ENCODE data around the gene NNAT. TPM values are rescaled to one million over a fixed set of nuclear protein-coding genes. Genes with fewer than 3 reads are reported as not detected.

The NNAT gene
- total and polyA plus RNA-seq, 2 of the 8 experiments (the other 6 are each of a cell fraction or from before 2014, with no cell fraction given), result 66.8 to 175 TPM

DNA sequence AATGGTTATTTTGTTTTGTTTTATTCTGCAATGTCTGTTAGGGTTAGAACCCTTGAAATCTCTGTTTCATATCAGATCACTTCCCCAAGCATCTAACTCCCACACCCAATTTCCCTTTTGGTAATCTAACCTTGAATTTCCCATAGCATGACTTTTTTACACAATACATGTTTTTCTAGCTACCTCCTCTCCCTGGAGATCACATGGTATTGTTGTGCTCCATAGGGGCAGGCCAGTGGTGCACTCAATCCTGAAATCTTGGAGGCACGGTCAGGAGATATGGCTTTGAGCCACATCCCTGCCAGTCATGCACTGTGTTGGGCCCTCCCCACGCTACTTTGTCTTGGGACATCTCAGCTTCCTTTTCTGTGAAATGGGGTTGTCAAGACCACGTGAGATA is 36.7 kb upstream of the NNAT start:
- Histone ChIP-seq H3K4me1 (replicated peaks in 1 of 4; ENCODE audit: control insufficient read depth in 3 of 4, insufficient read depth in 4 of 4, low read length in 3 of 4) (peaks cover 0 to 4% (median 0%) of the 10 kb centered on the region in 4 experiments; a peak in 2 of 7 replicates), H2BK5ac (ENCODE audit: low read depth, low read length) (no peak overlapping the region), H3K36me3 (ENCODE audit: control insufficient read depth in 2 of 4, insufficient read depth in 4 of 4, low read length in 3 of 4) (no peaks in the 10 kb centered on the region), H2AFZ (ENCODE audit: low read length) (no peak overlapping the region), H3K9ac (replicated peaks in 1 of 4; ENCODE audit: extremely low read depth in 1 of 4, low read depth in 3 of 4, low read length in 3 of 4) (no peak overlapping the region), H3K27me3 (replicated peaks in 1 of 4; ENCODE audit: control insufficient read depth in 3 of 4, extremely low read depth in 1 of 4, insufficient read depth in 3 of 4, low read length in 3 of 4) (no peaks in the 10 kb centered on the region), H3K4ac (replicated peaks; ENCODE audit: insufficient read length, low read depth, low read length) (no peak overlapping the region), H4K5ac (ENCODE audit: insufficient read length, low read depth, low read length) (no peak overlapping the region), H2BK120ac (replicated peaks; ENCODE audit: low read depth, low read length) (no peak overlapping the region), H4K20me1 (replicated peaks in 1 of 2; ENCODE audit: control insufficient read depth in 1 of 2, insufficient read depth in 2 of 2, low read length in 2 of 2) (no peaks in the 10 kb centered on the region), H2BK15ac (ENCODE audit: low read length) (no peak overlapping the region), H2AK5ac (ENCODE audit: low read depth, low read length) (no peak overlapping the region), H3K23ac (ENCODE audit: insufficient read length) (no peak overlapping the region), H3K79me1 (ENCODE audit: low read depth, low read length) (no peaks in the 10 kb centered on the region), H3K18ac (ENCODE audit: extremely low read depth, low read length) (no peak overlapping the region), H3K9me3 (ENCODE audit: insufficient read depth in 2 of 2, low read depth in 1 of 2, low read length in 1 of 2) (peaks cover 0 to 6% of the 10 kb centered on the region in 2 experiments; a peak in 2 of 4 replicates), H3K23me2 (ENCODE audit: low read depth, low read length) (no peaks in the 10 kb centered on the region), H4K91ac (replicated peaks; ENCODE audit: insufficient read length, low read length) (no peak overlapping the region), H4K8ac (ENCODE audit: extremely low read depth, insufficient read depth, low read length) (no peak overlapping the region), H3K4me2 (ENCODE audit: insufficient read depth in 1 of 2, low read depth in 2 of 2, low read length in 2 of 2) (no peak overlapping the region), H3K14ac (ENCODE audit: insufficient read length) (no peak overlapping the region), H2BK20ac (ENCODE audit: low read length) (no peak overlapping the region), H3K79me2 (ENCODE audit: control insufficient read depth in 1 of 2, insufficient read depth in 2 of 2, low read length in 2 of 2) (no peaks in the 10 kb centered on the region), H3K56ac (replicated peaks; ENCODE audit: insufficient read length, low read depth, low read length) (no peak overlapping the region), H3K4me3 (ENCODE audit: extremely low read depth in 1 of 4, insufficient read depth in 2 of 4, low read depth in 3 of 4, low read length in 4 of 4) (no peak overlapping the region), H2BK12ac (ENCODE audit: low read depth, low read length) (no peak overlapping the region), H3K27ac (ENCODE audit: low read depth, low read length) (no peak overlapping the region)
- POLR2A ChIA-PET (ENCODE audit: partially characterized antibody), result interaction anchor here (1.0 kb wide), 1 partner anchor 18 kb away, joined by 4 read pairs; no protein-coding TSS in a partner anchor
- CTCF ChIA-PET (ENCODE audit: partially characterized antibody), result no interaction called here
- FAIRE-seq, result no peak
- WGBS, 2 experiments (ENCODE audit: extremely low coverage in 1 of 2, insufficient coverage in 1 of 2, insufficient read length in 1 of 2, insufficient replicate concordance in 2 of 2, low coverage in 1 of 2, low lambda C conversion rate in 2 of 2, missing lambda C conversion rate in 1 of 2), result 85% methylated on average over 3 of the region's 3 CpGs; no CpG with 5 or more reads in 1 of the 2 experiments
- DNase-seq (ENCODE audit: low read depth in 1 of 2, low spot score in 2 of 2), result no peak
- TF ChIP-seq GTF2F1 (IDR thresholded peaks at IDR 0.05; ENCODE audit: borderline replicate concordance, low read depth, low read length), result no peak
- TF ChIP-seq GABPA (IDR thresholded peaks at IDR 0.05; ENCODE audit: borderline replicate concordance, insufficient read depth, low read length), result no peak
- no peak for TF ChIP-seq MAFK (IDR thresholded peaks at IDR 0.05; ENCODE audit: low read depth, low read length)
- no peak for TF ChIP-seq RBBP5 (IDR thresholded peaks at IDR 0.05; ENCODE audit: borderline replicate concordance, low read depth, low read length)
- no peak for TF ChIP-seq NANOG (IDR thresholded peaks at IDR 0.05; ENCODE audit: insufficient read depth, low read depth, low read length, poor library complexity, severe bottlenecking)
- no peak for TF ChIP-seq ASH2L (IDR thresholded peaks at IDR 0.05; ENCODE audit: low read length)
- no peak for TF ChIP-seq TAF7 (optimal IDR thresholded peaks at IDR 0.05; ENCODE audit: borderline replicate concordance, low read depth, low read length)
- TF ChIP-seq, protein P1, sequence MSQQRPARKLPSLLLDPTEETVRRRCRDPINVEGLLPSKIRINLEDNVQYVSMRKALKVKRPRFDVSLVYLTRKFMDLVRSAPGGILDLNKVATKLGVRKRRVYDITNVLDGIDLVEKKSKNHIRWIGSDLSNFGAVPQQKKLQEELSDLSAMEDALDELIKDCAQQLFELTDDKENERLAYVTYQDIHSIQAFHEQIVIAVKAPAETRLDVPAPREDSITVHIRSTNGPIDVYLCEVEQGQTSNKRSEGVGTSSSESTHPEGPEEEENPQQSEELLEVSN (IDR thresholded peaks at IDR 0.05), result no peak
- TF ChIP-seq CREB1 (IDR thresholded peaks at IDR 0.05), result no peak
- TF ChIP-seq, protein P2, sequence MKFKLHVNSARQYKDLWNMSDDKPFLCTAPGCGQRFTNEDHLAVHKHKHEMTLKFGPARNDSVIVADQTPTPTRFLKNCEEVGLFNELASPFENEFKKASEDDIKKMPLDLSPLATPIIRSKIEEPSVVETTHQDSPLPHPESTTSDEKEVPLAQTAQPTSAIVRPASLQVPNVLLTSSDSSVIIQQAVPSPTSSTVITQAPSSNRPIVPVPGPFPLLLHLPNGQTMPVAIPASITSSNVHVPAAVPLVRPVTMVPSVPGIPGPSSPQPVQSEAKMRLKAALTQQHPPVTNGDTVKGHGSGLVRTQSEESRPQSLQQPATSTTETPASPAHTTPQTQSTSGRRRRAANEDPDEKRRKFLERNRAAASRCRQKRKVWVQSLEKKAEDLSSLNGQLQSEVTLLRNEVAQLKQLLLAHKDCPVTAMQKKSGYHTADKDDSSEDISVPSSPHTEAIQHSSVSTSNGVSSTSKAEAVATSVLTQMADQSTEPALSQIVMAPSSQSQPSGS (IDR thresholded peaks at IDR 0.05; ENCODE audit: low read length), result no peak
- TF ChIP-seq SIRT6 (IDR thresholded peaks at IDR 0.05; ENCODE audit: low read length), result no peak
- no peak for TF ChIP-seq SIX5 (IDR thresholded peaks at IDR 0.05; ENCODE audit: low read depth, low read length)
- TF ChIP-seq ZNF274 (IDR thresholded peaks at IDR 0.05; ENCODE audit: borderline replicate concordance, extremely low read depth, low read length), result no peak
